GM18526 (cell line): ENCODE results near the gene SPRYD3.

Experiments used
- POLR2A ChIP-seq: IDR thresholded peaks from 3 replicates; pipeline ENCODE4 v1.6.1; 2011; ENCODE audit not compliant: insufficient read length; ENCODE audit errors: extremely low read depth

The SPRYD3 gene

GRCh38 chr12:53096089-53096741 lies 17.0 kb upstream of the SPRYD3 start:
- no peak for TF ChIP-seq POLR2A

GRCh38 chr12:53094394-53094787 lies 15.2 kb upstream of the SPRYD3 start:
- TF ChIP-seq POLR2A: no peak

GRCh38 chr12:53093777-53094393 lies 14.7 kb upstream of the SPRYD3 start:
- no peak for TF ChIP-seq POLR2A

- TF ChIP-seq POLR2A: no peak
Observed at GRCh38 chr12:53091756-53092155, 12.6 kb upstream of the SPRYD3 start.

GRCh38 chr12:53090554-53090953 lies 11.4 kb upstream of the SPRYD3 start:
- TF ChIP-seq POLR2A: no peak

- TF ChIP-seq POLR2A: no peak
Observed at GRCh38 chr12:53090105-53090504, 10.9 kb upstream of the SPRYD3 start.

GRCh38 chr12:53086361-53086760 lies 7.2 kb upstream of the SPRYD3 start:
- no peak for TF ChIP-seq POLR2A

GRCh38 chr12:53082637-53083175 lies 3.5 kb upstream of the SPRYD3 start:
- TF ChIP-seq POLR2A: no peak

- TF ChIP-seq POLR2A: no peak
Observed at GRCh38 chr12:53078425-53079225, 565 bp downstream of the SPRYD3 start.

- no peak for TF ChIP-seq POLR2A
Observed at GRCh38 chr12:53077030-53077429, 2.2 kb downstream of the SPRYD3 start.

- no peak for TF ChIP-seq POLR2A
Observed at GRCh38 chr12:53076461-53076860, 2.7 kb downstream of the SPRYD3 start.

- TF ChIP-seq POLR2A: no peak
Observed at GRCh38 chr12:53074999-53075370, 4.2 kb downstream of the SPRYD3 start.

GRCh38 chr12:53074283-53074998 lies 4.7 kb downstream of the SPRYD3 start:
- no peak for TF ChIP-seq POLR2A

- no peak for TF ChIP-seq POLR2A
Observed at GRCh38 chr12:53073881-53074280, 5.3 kb downstream of the SPRYD3 start.

GRCh38 chr12:53071591-53072551 lies 7.3 kb downstream of the SPRYD3 start:
- no peak for TF ChIP-seq POLR2A
